IMR-90 (cell line): ENCODE measurements around the gene PDILT. TPM values are rescaled to one million over a fixed set of nuclear protein-coding genes. Genes with fewer than 3 reads are reported as not detected.

ENCODE experiments used
- ATAC-seq: fragments of 200-7000 bp; cut with Tn5 transposase; 2 replicates; pipeline ENCODE4 v1.9.1; 2020; ENCODE audit warnings: low read depth, mild to moderate bottlenecking, moderate library complexity
- BruUV-seq: library from RNA; stranded (reverse); fragments of 400-500 nt; replicated peaks from 2 replicates; lab custom pipeline; 2021; lab: Mats Ljungman, UMichigan
- CTCF ChIA-PET: fragments of 300-600 bp; formaldehyde crosslinking; extraction: SDS; loops from one replicate; lab custom pipeline; 2021; ENCODE audit warnings: antibody characterized with exemption; lab: Yijun Ruan, JAX
- POLR2A ChIA-PET: fragments of 300-600 bp; sonication (Branson Sonifier 250); formaldehyde crosslinking; loops from one replicate; lab custom pipeline; 2022; ENCODE audit warnings: antibody characterized with exemption; ENCODE audit not compliant: unreplicated experiment; lab: Charles Lee
- DNase-seq: peaks from one replicate; pipeline ENCODE4 v3.0.0; 2013
- H2AFZ ChIP-seq: replicated peaks from 2 replicates; pipeline ENCODE3; 2013; ENCODE audit warnings: low read length, mild to moderate bottlenecking; ENCODE audit not compliant: poor library complexity
- H2AK5ac ChIP-seq: 2 replicates; pipeline ENCODE4 v1.6.1; 2013; ENCODE audit warnings: low read depth, low read length, inconsistent platforms
- H2AK9ac ChIP-seq: replicated peaks from 2 replicates; pipeline ENCODE3; 2013; ENCODE audit warnings: mild to moderate bottlenecking, low read depth, low read length, moderate library complexity; ENCODE audit not compliant: poor library complexity
- H2BK120ac ChIP-seq: 2 replicates; pipeline ENCODE4 v1.6.1; 2013; ENCODE audit warnings: low read depth, low read length, inconsistent platforms
- H2BK15ac ChIP-seq: 3 replicates; pipeline ENCODE4 v1.6.1; 2013; ENCODE audit warnings: low read depth, low read length, inconsistent platforms
- H2BK20ac ChIP-seq: 2 replicates; pipeline ENCODE4 v1.6.1; 2013; ENCODE audit warnings: low read depth, mild to moderate bottlenecking, inconsistent platforms, low read length, moderate library complexity
- H2BK5ac ChIP-seq: 2 replicates; pipeline ENCODE4 v1.6.1; 2013; ENCODE audit warnings: mild to moderate bottlenecking, low read depth, low read length, inconsistent platforms; ENCODE audit not compliant: poor library complexity, severe bottlenecking
- H3K14ac ChIP-seq: replicated peaks from 2 replicates; pipeline ENCODE4 v1.6.1; 2013; ENCODE audit warnings: low read depth, low read length, inconsistent platforms
- H3K18ac ChIP-seq: 2 replicates; pipeline ENCODE4 v1.6.1; 2013; ENCODE audit warnings: low read depth, low read length, control low read depth
- H3K23ac ChIP-seq: 2 replicates; pipeline ENCODE4 v1.6.1; 2013; ENCODE audit warnings: low read depth, low read length, inconsistent platforms
- H3K27ac ChIP-seq: 2 replicates; pipeline ENCODE4 v1.5.1; 2013; ENCODE audit warnings: mild to moderate bottlenecking, control low read depth, low read length; ENCODE audit not compliant: insufficient read depth
- H3K27me3 ChIP-seq: 2 replicates; pipeline ENCODE4 v1.6.1; 2013; ENCODE audit warnings: low read length; ENCODE audit not compliant: control insufficient read depth, insufficient read depth
- H3K36me3 ChIP-seq: 2 replicates; pipeline ENCODE4 v1.6.1; 2013; ENCODE audit warnings: low read length, mixed read lengths; ENCODE audit not compliant: control insufficient read depth, insufficient read depth
- H3K4ac ChIP-seq: 2 replicates; pipeline ENCODE4 v1.6.1; 2013; ENCODE audit warnings: low read depth, low read length, inconsistent platforms
- H3K4me1 ChIP-seq: 2 replicates; pipeline ENCODE4 v1.6.1; 2013; ENCODE audit warnings: low read length, mixed read lengths; ENCODE audit not compliant: control insufficient read depth, insufficient read depth
- H3K4me2 ChIP-seq: 2 replicates; pipeline ENCODE4 v1.6.1; 2013; ENCODE audit warnings: low read depth, mild to moderate bottlenecking, control low read depth, low read length, moderate library complexity
- H3K4me3 ChIP-seq: 2 replicates; pipeline ENCODE4 v1.5.1; 2013; ENCODE audit warnings: low read depth, mild to moderate bottlenecking, control low read depth, low read length, moderate library complexity; ENCODE audit not compliant: insufficient read depth
- H3K56ac ChIP-seq: 2 replicates; pipeline ENCODE4 v1.6.1; 2013; ENCODE audit warnings: low read length, inconsistent platforms; ENCODE audit not compliant: insufficient read depth; ENCODE audit errors: extremely low read depth
- H3K79me1 ChIP-seq, 2 experiments: 2 replicates each; pipeline ENCODE4 v1.6.1; 2013; ENCODE audit warnings: low read length in 2 of 2, inconsistent platforms in 1 of 2, low read depth in 1 of 2
- H3K9ac ChIP-seq: 2 replicates; pipeline ENCODE4 v1.6.1; 2013; ENCODE audit warnings: low read depth, low read length, control low read depth
- H3K9me1 ChIP-seq: 2 replicates; pipeline ENCODE4 v1.6.1; 2013; ENCODE audit warnings: low read length, inconsistent platforms; ENCODE audit not compliant: insufficient read depth
- H3K9me3 ChIP-seq: 2 replicates; pipeline ENCODE4 v1.6.1; 2013; ENCODE audit warnings: low read length; ENCODE audit not compliant: control insufficient read depth, insufficient read depth
- H4K20me1 ChIP-seq: 2 replicates; pipeline ENCODE4 v1.6.1; 2013; ENCODE audit warnings: low read length, inconsistent platforms; ENCODE audit not compliant: insufficient read depth
- H4K5ac ChIP-seq: 2 replicates; pipeline ENCODE4 v1.6.1; 2013; ENCODE audit warnings: mild to moderate bottlenecking, low read depth, low read length, control low read depth
- H4K8ac ChIP-seq, 2 experiments: 2 replicates each; pipeline ENCODE4 v1.6.1; 2013; ENCODE audit warnings: low read depth in 2 of 2, low read length in 2 of 2, control low read depth in 1 of 2, inconsistent platforms in 1 of 2
- H4K91ac ChIP-seq: 2 replicates; pipeline ENCODE4 v1.6.1; 2013; ENCODE audit warnings: low read depth, low read length, inconsistent platforms; ENCODE audit not compliant: insufficient read depth
- BHLHE40 ChIP-seq: fragments of 150-350 bp; IDR thresholded peaks from 2 replicates; pipeline ENCODE4 v1.6.1; 2016; ENCODE audit warnings: mild to moderate bottlenecking, low read depth, low read length
- CEBPB ChIP-seq: IDR thresholded peaks from 2 replicates; pipeline ENCODE4 v1.6.1; 2012; ENCODE audit warnings: low read depth, low read length, improper control_type of control experiment
- CHD1 ChIP-seq: IDR thresholded peaks from 2 replicates; pipeline ENCODE4 v1.6.1; 2012; ENCODE audit warnings: low read depth, low read length, improper control_type of control experiment
- ELK1 ChIP-seq: fragments of 150-350 bp; IDR thresholded peaks from 2 replicates; pipeline ENCODE4 v1.6.1; 2016; ENCODE audit warnings: low read depth, mild to moderate bottlenecking, low read length, moderate library complexity, borderline replicate concordance
- FOS ChIP-seq: fragments of 150-350 bp; IDR thresholded peaks from 2 replicates; pipeline ENCODE4 v1.6.1; 2016; ENCODE audit warnings: low read depth, low read length
- MAFK ChIP-seq: IDR thresholded peaks from 2 replicates; pipeline ENCODE4 v1.6.1; 2012; ENCODE audit warnings: low read depth, low read length, improper control_type of control experiment
- MAZ ChIP-seq: IDR thresholded peaks from 2 replicates; pipeline ENCODE4 v1.6.1; 2012; ENCODE audit warnings: low read depth, mild to moderate bottlenecking, low read length, improper control_type of control experiment, moderate library complexity, borderline replicate concordance
- MXI1 ChIP-seq: IDR thresholded peaks from 2 replicates; pipeline ENCODE4 v1.6.1; 2012; ENCODE audit warnings: low read depth, mild to moderate bottlenecking, low read length, moderate library complexity, borderline replicate concordance
- NFE2L2 ChIP-seq: fragments of 150-350 bp; IDR thresholded peaks from 2 replicates; pipeline ENCODE4 v1.6.1; 2016; ENCODE audit warnings: low read depth, mild to moderate bottlenecking, low read length
- POLR2A ChIP-seq: IDR thresholded peaks from 2 replicates; pipeline ENCODE4 v1.6.1; 2012; ENCODE audit warnings: mild to moderate bottlenecking, low read depth, low read length
- RAD21 ChIP-seq: IDR thresholded peaks from 2 replicates; pipeline ENCODE4 v1.6.1; 2012; ENCODE audit warnings: low read length, improper control_type of control experiment
- RCOR1 ChIP-seq: IDR thresholded peaks from 2 replicates; pipeline ENCODE4 v1.6.1; 2012; ENCODE audit warnings: mild to moderate bottlenecking, low read length, improper control_type of control experiment; ENCODE audit not compliant: insufficient replicate concordance
- RFX5 ChIP-seq: IDR thresholded peaks from 2 replicates; pipeline ENCODE4 v1.8.0; 2012; ENCODE audit warnings: low read depth, mild to moderate bottlenecking, low read length, moderate library complexity
- SMC3 ChIP-seq: fragments of 150-350 bp; IDR thresholded peaks from 2 replicates; pipeline ENCODE4 v1.6.1; 2016; ENCODE audit warnings: low read depth, mild to moderate bottlenecking, antibody characterized with exemption, low read length, moderate library complexity
- USF2 ChIP-seq: fragments of 150-350 bp; IDR thresholded peaks from 2 replicates; pipeline ENCODE4 v1.6.1; 2017; ENCODE audit warnings: mild to moderate bottlenecking, antibody characterized with exemption, low read length, low read depth
- WGBS, 2 experiments: methylation state at CpG; one replicate each; pipeline versions ENCODE4 v1.1.5 to v1.1.7; 2013; ENCODE audit warnings: missing lambda C conversion rate in 2 of 2; ENCODE audit not compliant: insufficient read length in 1 of 2; ENCODE audit errors: extremely low coverage in 2 of 2; 5-methylcytosine and 5-hydroxymethylcytosine counted together
- dilution Hi-C: fragments of 300-500 bp; cut with HindIII; formaldehyde crosslinking; loops from one replicate; pipeline ENCODE4 v1.14.3; 2018; ENCODE audit warnings: low sequenced_read_pairs; ENCODE audit not compliant: unreplicated experiment
- in situ Hi-C: fragments of 300-500 bp; cut with MboI; formaldehyde crosslinking; loops from 3 replicates; pipeline ENCODE4 v1.14.3; 2019; ENCODE audit warnings: low sequenced_read_pairs, inconsistent platforms, mixed read lengths
- intact Hi-C: fragments of 100-400 bp; cut with micrococcal nuclease; formaldehyde crosslinking; loops from 2 replicates; pipeline ENCODE4 v1.10.0; 2022
- polyA plus RNA-seq, 3 experiments: library from polyadenylated mRNA; depleted of rRNA; stranded (reverse); fragments of >200 nt; gene quantifications; 2 replicates each; pipeline ENCODE4 v1.2.3, GENCODE V29; 2012; ENCODE audit warnings: low replicate concordance in 1 of 3
- total RNA-seq: library from RNA; depleted of rRNA; stranded (reverse); fragments of >200 nt; gene quantifications from 2 replicates; pipeline ENCODE4 v1.2.3, GENCODE V29; 2012
- TF ChIP-seq, protein P1 (sequence below): conservative IDR thresholded peaks from 2 replicates; pipeline ENCODE4 v1.5.1; 2012; ENCODE audit warnings: mild to moderate bottlenecking, low read depth, low read length, improper control_type of control experiment

Gene PDILT
- total and polyA plus RNA-seq, 2 of the 4 experiments (the other 2 are of a cell fraction) = not detected

- no peak overlapping the region for H3K4ac ChIP-seq
- H3K9me3 ChIP-seq = peaks cover 10% of the 10 kb centered on the region; the same call in 1 of the 2 replicates
- intact Hi-C loops = no loop called here
Measured at GRCh38 chr16:20401475-20402016, 3.0 kb downstream of the PDILT start.

More at GRCh38 chr16:20401475-20402016, 3.0 kb downstream of the PDILT start:
- no CpG with 5 or more reads among the region's 8 CpGs for WGBS, 2 experiments
- BruUV-seq = no TSS peak
- Histone ChIP-seq H3K18ac (no peak overlapping the region), H3K79me1 (no peaks in the 10 kb centered on the region), H4K91ac (no peak overlapping the region), H3K36me3 (no peaks in the 10 kb centered on the region), H2BK5ac (no peak overlapping the region), H2AK5ac (no peak overlapping the region), H2AFZ (no peak overlapping the region), H3K27me3 (no peaks in the 10 kb centered on the region), H3K4me2 (no peak overlapping the region), H2BK15ac (no peak overlapping the region), H2BK20ac (no peak overlapping the region), H3K14ac (no peak overlapping the region), H3K4me1 (no peaks in the 10 kb centered on the region), H4K20me1 (no peaks in the 10 kb centered on the region), H3K27ac (no peak overlapping the region), H2AK9ac (no peak overlapping the region), H3K9ac (no peak overlapping the region), H3K4me3 (no peak overlapping the region), H3K9me1 (no peaks in the 10 kb centered on the region), H3K23ac (no peak overlapping the region), H4K5ac (no peak overlapping the region), H2BK120ac (no peak overlapping the region), H4K8ac (no peak overlapping the region), H3K56ac (no peak overlapping the region)
- POLR2A ChIA-PET = no interaction called here
- CTCF ChIA-PET = interaction anchor here (0.6 kb wide), 1 partner anchor 211 kb away, joined by 3 read pairs; no protein-coding TSS in a partner anchor
- TF ChIP-seq POLR2A = no peak
- TF ChIP-seq SMC3 = no peak
- TF ChIP-seq, protein P1, sequence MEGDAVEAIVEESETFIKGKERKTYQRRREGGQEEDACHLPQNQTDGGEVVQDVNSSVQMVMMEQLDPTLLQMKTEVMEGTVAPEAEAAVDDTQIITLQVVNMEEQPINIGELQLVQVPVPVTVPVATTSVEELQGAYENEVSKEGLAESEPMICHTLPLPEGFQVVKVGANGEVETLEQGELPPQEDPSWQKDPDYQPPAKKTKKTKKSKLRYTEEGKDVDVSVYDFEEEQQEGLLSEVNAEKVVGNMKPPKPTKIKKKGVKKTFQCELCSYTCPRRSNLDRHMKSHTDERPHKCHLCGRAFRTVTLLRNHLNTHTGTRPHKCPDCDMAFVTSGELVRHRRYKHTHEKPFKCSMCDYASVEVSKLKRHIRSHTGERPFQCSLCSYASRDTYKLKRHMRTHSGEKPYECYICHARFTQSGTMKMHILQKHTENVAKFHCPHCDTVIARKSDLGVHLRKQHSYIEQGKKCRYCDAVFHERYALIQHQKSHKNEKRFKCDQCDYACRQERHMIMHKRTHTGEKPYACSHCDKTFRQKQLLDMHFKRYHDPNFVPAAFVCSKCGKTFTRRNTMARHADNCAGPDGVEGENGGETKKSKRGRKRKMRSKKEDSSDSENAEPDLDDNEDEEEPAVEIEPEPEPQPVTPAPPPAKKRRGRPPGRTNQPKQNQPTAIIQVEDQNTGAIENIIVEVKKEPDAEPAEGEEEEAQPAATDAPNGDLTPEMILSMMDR = no peak
- no peak for TF ChIP-seq RCOR1
- TF ChIP-seq RAD21 = no peak
- TF ChIP-seq ELK1 = no peak
- TF ChIP-seq RFX5 = no peak
- no peak for TF ChIP-seq USF2
- no peak for TF ChIP-seq MXI1
- no peak for TF ChIP-seq NFE2L2
- no peak for TF ChIP-seq CEBPB
- TF ChIP-seq CHD1 = no peak
- TF ChIP-seq FOS = no peak
- no peak for TF ChIP-seq MAFK
- no peak for TF ChIP-seq BHLHE40
- TF ChIP-seq MAZ = no peak
- ATAC-seq (no peak), DNase-seq (no peak)
- in situ Hi-C loops (no loop called here), dilution Hi-C loops (no loop called here)
